Islet of Langerhans (tissue), 1 donor: ENCODE data around the gene IBA57.
"Not testable (repeated sequence)": the region's sequence is repeated elsewhere in the genome, so short reads cannot be mapped to it uniquely, and the experiment has no call there.

ENCODE experiments used
- FAIRE-seq: peaks from one replicate; lab custom pipeline; 2011; peaks lifted over from hg19 to GRCh38; lab: Jason Lieb, UNC

IBA57 gene

DNA sequence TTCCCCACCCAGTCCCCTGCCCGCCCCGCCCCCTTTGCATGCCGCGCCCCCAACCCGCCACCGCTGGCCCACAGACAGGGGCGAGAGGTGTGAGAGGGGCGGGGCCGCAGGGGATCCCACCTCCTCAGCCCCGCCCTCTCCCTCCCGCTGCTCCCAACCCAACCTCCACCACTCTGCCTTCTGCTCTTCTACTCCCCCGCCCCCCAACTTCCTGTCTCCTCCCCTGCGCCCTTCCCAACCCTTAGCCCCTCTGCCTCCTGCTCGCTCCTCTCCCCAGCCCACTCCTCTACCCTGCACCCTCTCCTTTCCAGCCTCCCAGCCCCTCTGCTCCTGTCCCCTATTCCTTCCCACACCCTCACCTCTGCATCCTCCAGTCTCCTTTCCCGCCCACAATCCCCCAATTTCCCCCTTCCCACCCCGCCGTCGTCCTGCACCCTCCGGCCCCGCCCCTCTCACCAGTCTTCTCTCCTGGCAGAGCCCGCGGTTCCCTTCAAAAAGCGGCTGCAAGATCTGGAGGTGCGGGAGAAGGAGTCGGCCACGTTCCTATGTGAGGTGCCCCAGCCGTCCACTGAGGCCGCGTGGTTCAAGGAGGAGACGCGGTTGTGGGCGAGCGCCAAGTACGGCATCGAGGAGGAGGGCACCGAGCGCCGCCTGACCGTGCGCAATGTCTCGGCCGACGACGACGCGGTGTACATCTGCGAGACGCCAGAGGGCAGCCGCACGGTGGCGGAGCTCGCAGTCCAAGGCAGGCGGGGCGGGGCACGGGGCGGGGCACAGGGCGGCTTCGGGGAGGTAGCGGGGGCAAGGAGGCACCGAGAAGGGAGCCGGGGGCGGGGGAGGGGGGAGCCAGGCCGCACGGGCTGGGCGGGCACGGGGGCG lies 47.6 kb downstream of the IBA57 start:
- no peak for FAIRE-seq

DNA sequence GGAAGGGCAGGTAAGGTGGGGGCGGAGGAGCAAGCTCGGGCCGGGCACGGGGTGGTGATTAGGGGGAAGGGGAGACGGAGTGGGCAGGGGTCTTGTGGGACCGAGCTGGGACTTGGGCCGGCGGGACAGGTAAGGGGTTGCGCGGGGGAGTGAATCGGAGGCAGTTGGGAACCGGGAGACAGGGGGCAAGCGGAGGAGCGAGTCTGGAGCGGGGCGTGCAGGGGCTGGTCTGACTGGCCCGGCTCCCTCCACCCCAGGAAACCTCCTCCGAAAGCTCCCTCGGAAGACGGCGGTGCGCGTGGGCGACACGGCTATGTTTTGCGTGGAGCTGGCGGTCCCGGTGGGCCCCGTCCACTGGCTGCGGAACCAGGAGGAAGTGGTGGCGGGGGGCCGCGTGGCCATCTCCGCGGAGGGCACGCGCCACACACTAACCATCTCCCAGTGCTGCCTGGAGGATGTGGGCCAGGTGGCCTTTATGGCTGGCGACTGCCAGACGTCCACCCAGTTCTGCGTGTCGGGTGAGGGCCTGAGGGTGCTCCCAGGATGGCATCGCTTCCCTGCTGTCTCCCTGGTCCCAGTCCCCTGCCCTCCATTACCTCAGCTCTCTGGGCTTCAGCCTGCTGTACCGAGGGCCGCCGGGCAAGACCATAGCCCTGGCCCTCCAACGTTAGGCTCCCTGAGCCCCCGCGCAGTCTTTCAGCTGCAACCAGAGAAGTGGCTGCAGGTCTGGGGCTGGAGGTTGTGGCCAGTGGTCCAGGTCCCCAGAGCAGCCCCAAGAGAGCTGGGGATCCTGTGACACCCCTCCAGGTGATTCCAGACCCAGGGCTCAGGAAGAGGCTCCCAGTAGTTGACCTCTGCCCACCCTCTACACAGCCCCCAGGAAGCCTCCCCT lies 48.6 kb downstream of the IBA57 start:
- no peak for FAIRE-seq

DNA sequence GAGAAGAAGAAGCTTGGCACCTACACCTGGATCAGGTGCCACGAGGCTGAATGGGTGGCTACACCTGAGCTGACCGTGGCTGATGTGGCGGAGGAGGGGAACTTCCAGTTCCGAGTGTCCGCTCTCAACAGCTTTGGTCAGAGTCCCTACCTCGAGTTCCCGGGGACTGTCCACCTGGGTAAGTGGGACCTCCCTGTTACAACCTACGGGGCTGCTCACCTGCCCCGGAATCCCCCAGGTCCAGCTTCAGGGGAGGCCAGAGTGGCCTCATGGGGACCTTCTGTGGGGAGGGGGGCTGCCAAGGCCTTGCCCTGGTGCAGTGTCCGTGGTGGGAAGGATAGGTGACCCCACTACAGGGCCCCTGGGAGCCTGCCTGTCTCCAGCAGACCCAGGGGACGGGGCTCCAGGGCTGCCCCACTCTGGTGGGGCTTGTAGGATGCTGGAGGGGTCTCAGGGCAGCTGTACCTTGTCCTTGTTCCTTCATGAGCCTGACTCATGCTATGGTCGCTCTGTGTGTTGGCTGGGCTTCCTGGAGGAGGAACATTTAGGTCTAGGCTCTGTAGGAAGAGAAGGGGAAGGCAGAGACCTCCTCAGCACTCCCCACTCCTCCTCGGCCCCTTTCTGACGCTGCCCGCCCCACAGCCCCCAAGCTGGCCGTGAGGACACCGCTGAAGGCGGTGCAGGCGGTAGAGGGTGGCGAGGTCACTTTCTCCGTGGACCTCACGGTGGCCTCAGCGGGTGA lies 49.5 kb downstream of the IBA57 start:
- FAIRE-seq = no peak

DNA sequence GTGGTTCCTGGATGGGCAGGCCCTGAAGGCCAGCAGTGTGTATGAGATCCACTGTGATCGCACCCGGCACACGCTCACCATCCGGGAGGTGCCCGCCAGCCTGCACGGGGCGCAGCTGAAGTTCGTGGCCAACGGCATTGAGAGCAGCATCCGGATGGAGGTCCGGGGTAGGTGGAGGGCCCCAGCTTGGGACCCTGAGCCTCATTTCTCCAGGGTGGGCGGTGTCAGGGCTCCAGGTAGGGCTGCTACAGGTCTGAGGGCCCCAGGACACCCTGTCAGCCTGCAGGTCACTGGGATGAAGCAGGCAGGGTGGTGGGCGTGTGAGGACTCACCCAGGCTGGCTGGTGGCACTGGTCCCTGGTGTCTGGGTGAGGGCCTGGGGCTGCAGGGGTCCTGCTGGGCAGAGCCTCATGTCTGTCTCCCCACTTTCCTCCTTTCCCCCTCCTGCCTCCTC lies 50.1 kb downstream of the IBA57 start:
- no peak for FAIRE-seq

DNA sequence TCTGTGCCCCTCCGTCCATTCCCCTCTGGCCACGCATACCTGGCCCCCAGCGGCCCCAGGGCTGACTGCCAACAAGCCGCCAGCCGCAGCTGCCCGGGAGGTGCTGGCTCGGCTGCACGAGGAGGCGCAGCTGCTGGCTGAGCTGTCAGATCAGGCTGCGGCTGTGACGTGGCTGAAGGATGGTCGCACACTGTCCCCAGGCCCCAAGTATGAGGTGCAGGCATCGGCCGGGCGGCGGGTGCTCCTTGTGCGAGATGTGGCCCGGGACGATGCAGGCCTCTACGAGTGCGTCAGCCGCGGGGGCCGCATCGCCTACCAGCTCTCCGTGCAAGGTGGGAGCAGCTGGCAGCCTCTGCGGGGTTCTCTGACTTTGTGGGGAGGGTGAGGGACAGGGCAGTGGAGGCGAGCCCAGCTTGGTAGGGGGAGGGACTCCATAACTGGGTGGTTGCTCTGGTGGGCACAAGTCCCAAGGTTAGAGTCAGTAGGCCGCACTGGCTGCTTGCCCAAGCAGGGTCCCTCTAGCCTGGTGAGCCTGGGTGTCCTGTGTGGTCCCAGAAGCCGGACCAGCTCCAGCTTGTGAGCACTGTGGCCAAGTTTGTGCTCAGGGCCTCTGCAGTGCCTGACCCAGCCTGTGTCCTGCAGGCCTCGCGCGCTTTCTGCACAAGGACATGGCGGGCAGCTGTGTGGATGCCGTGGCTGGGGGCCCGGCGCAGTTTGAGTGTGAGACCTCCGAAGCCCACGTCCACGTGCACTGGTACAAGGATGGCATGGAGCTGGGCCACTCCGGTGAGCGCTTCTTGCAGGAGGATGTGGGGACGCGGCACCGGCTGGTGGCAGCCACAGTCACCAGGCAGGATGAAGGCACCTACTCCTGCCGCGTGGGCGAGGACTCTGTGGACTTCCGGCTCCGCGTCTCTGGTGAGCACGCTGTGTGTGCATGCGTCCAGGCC lies 51.0 kb downstream of the IBA57 start:
- no peak for FAIRE-seq

GRCh38 chr1:228217551-228218344 lies 52.1 kb downstream of the IBA57 start:
- no peak for FAIRE-seq

DNA sequence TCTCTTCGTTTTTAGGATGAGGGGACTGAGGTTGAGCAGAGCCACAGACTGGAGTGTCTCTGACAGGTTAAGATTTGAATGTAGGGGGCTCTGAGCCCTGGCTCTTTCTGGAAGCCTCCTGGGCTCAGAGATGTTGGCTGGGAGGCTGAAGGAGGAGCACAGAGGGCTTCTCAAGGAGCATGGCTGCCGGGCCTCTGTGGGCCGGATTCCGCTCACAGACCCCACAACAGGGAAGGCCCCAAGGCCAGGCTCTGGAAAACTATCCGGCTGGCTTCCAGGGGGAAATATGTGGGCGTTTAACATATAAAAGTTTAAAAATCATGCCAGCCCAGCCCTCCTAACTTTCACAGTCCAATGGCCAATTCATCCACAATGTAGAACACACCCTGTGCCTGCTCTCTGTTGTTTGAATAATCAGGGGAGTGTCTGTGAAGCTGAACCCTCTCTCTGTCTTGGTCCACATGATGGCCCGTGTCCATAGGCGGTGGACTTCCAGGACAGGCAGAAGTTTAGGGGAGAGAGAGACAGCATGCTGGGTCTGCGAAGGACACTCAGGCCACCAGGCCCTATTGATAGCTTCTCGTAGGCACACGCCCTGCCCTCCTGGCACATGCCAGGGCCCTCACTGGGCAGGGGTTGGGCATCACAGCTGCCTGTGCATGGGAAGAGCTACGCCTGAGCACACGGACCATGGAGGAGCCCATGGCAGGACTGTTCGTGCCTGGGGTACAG lies 53.1 kb downstream of the IBA57 start:
- no peak for FAIRE-seq

DNA sequence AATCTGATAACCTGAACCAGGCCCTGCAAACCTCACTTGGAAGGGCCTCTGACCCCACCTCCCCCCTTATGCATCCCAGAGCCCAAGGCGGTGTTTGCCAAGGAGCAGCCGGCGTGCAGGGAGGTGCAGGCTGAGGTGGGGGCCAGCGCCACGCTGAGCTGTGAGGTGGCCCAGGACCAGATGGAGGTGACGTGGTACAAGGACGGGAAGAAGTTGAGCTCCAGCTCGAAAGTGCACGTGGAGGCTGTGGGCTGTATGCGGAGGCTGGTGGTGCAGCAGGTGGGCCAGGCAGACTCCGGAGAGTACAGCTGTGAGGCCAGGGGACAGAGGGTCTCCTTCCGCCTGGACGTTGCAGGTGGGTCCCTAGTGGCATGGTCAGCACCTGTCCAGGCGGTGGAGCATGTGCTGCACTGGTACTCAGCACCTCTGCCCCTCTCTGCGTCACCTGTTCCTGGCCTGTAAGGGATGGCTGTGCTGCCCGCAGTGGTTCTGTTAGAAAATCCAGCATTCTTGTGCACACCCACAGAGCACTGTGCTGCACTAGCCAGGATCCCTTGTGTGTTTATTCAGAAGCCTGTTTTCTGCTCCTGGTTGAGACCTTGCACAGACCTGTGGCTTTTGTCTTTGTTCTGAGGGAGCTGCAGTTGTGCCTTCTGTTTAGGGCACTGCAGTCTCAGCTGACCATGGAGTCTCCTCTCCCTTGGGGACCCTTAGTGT lies 53.8 kb downstream of the IBA57 start:
- FAIRE-seq = no peak

GRCh38 chr1:228219962-228220780 lies 54.6 kb downstream of the IBA57 start:
- FAIRE-seq = no peak

DNA sequence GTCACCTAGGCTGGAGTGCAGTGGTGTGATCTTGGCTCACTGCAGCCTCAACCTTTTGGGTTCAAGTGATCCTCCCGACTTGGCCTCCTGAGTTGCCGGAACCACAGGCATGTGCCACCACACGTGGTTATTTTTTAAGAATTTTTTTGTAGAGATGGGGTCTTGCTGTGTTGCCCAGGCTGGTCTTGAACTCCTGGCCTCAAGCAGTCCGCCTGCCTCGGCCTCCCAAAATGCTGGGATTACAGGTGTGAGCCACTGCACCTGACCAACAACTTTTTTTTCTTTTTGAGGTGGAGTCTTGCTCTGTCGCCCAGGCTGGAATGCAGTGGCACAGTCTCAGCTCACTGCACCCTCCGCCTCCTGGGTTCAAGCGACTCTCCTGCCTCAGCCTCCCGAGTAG lies 55.5 kb downstream of the IBA57 start:
- not testable (repeated sequence) for FAIRE-seq

- no peak for FAIRE-seq
Measured at GRCh38 chr1:228222548-228222947, 56.9 kb downstream of the IBA57 start.

GRCh38 chr1:228224198-228225164 lies 58.9 kb downstream of the IBA57 start:
- no peak for FAIRE-seq

GRCh38 chr1:228225165-228225710 lies 59.6 kb downstream of the IBA57 start:
- no peak for FAIRE-seq

DNA sequence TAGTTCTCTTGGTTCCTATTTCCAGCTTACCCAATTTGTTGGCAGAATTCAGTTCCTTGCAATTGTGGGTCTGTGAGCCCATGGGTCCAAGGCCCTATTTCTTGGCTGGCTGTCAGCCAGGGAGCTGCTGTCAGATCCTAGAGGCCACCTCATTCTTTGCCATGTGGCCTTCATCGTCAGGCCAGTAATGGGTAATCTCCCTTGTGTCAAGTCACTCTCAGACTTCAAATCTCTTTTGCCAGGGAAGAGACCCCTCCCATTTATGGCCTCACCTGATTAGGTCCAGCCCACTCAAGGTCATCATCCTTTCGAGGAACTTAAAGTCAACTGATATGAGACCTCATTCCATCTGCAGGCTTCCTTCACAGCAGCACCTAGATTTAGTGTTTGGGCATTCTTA lies 60.1 kb downstream of the IBA57 start:
- no peak for FAIRE-seq

GRCh38 chr1:228226141-228226874 lies 60.7 kb downstream of the IBA57 start:
- FAIRE-seq = no peak
